IPS DF 4.7 (cell line): ENCODE data around the gene DOCK4.

Experiments used
- DNase-seq: peaks from one replicate; pipeline ENCODE4 v3.0.0-alpha.2; 2013; ENCODE audit warnings: low spot score; ENCODE audit errors: extremely low read depth

The DOCK4 gene

GRCh38 chr7:111765751-111766643, 440.2 kb downstream of the DOCK4 start:
- DNase-seq = no peak

GRCh38 chr7:111763221-111763801, 442.9 kb downstream of the DOCK4 start:
- DNase-seq = no peak

DNA sequence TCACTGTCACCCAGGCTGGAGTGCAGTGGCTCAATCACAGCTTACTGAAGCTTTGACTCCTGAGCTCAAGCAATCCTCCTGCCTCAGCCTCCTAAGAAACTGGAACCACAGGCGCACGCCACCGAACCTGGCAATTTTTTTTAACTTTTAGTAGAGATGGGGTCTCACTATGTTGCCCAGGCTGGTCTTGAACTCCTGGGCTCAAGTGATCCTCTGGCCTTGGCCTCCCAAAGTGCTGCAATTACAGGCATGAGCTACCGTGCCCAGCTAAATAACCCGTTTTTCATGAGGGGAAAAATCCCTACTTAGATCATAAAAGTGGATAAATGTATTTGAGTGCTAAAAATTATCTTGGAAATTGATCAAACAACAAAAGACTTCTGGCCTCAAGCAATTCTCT, 443.4 kb downstream of the DOCK4 start:
- no peak for DNase-seq

- no peak for DNase-seq
These were observed 444.0 kb downstream of the DOCK4 start for GRCh38 chr7:111762211-111762610.

DNA sequence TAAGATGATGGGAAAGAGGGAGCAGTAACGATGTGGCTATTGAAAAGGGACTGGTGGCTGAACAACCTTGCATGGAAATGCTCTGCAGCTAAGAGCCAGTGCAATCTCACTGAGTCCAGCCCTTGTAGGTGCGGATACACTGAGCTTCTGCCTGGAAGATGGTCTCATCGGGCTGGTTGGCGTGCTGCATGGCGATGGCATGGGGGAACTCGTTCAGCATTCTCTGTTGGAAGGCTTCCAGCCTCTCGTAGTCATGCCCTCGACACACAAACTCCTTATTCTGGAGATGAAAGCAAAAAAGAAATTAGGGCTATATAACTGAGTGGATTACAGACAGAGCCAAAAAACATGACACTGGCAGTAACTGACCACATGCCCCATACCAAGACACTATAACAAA, 446.2 kb downstream of the DOCK4 start:
- no peak for DNase-seq

DNA sequence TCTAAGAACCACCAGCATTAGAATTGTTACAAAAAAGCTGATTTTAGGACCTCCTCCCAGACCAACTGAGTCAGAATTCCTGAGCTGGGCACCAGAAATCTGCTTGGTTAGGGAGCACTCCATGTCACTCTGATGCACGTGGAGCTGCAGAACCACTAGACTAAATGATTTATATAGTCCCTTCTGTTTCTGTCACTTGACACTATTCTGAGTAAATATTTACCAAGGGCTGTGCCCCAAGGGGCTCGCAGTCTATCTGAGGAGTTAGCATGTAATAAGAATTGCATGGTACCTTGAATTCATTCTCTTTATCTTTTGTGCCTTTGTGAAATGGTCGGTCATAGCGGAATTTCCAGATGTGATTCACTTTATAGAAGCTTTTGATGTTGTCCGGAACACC, 447.9 kb downstream of the DOCK4 start:
- DNase-seq = no peak

- no peak for DNase-seq
These were observed 449.5 kb downstream of the DOCK4 start for GRCh38 chr7:111756687-111757178.

DNA sequence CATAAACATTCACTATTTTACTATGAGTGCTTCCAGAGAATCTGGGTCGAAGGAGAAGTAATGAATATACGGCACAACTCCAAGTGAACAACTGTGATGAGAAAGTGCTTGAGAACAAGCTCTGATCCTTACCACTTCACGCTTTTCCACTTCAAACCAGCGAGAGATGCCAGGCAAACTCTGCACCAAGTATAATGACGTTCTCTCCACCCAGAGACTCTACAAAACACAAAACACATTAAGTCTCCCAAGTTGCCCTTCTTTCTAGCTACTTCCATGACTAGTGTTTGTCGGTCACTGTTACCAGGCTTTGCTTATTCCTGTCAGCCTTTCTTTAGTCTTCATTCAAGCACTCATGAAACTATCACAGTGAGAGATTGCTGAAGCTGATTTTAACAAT, 450.8 kb downstream of the DOCK4 start:
- DNase-seq = no peak

DNA sequence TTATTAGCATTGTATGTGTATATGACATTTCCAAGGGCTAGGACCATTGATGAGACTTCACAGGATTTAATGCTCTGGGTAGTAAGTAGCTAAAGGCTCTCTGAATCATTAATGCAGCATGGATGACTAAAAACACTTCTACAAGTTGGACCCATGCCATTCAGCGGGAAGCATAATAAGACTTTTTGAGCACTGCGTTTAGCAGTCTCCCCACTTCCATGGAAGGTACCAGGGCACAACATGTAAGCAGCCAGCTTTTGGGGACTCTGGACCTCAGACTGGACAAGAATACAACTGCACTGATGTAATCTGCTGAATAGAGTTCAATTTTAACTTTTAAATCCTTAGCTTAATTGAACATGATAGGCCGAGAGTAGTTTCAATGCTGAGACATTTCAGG, 452.2 kb downstream of the DOCK4 start:
- DNase-seq = no peak

GRCh38 chr7:111752022-111752582, 454.1 kb downstream of the DOCK4 start:
- DNase-seq = no peak

GRCh38 chr7:111750878-111751277, 455.3 kb downstream of the DOCK4 start:
- no peak for DNase-seq

- no peak for DNase-seq
These were observed 456.0 kb downstream of the DOCK4 start for GRCh38 chr7:111750228-111750627.

- no peak for DNase-seq
These were observed 456.6 kb downstream of the DOCK4 start for GRCh38 chr7:111749625-111750024.

- no peak for DNase-seq
These were observed 458.5 kb downstream of the DOCK4 start for GRCh38 chr7:111747718-111748117.

DNA sequence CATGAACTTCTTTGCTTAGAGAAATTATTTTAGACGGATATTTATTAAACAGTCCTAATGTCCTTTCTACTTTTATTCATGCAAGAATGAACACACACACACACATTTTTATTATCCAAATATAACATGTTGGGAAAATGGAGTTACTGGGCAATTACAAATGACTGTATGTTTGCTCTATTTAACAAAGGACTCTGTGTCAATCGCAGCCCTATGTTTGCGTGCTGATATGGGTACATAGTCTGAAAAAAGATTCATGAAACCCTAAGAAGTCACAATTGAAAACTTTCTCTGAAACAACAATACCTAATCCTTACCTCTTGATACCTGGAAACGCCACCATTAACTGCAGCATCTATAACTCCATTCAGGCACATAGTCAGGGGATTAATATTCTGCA, 459.2 kb downstream of the DOCK4 start:
- DNase-seq = no peak

GRCh38 chr7:111744501-111745155, 461.6 kb downstream of the DOCK4 start:
- DNase-seq = no peak

GRCh38 chr7:111743244-111743847, 462.9 kb downstream of the DOCK4 start:
- DNase-seq = no peak

- DNase-seq = no peak
These were observed 464.4 kb downstream of the DOCK4 start for GRCh38 chr7:111741811-111742240.

- no peak for DNase-seq
These were observed 465.3 kb downstream of the DOCK4 start for GRCh38 chr7:111740942-111741341.

- no peak for DNase-seq
These were observed 469.7 kb downstream of the DOCK4 start for GRCh38 chr7:111736552-111736874.

GRCh38 chr7:111735661-111736551, 470.3 kb downstream of the DOCK4 start:
- no peak for DNase-seq
